GM21723 (cell line): ENCODE results near the gene FOXP1.

ENCODE experiments used
- ATAC-seq: cut with Tn5 transposase; IDR thresholded peaks from one replicate; pipeline ENCODE4 v1.9.1; 2021; ENCODE audit warnings: mild to moderate bottlenecking, moderate library complexity; ENCODE audit not compliant: unreplicated experiment

The FOXP1 gene

GRCh38 chr3:71054312-71054711, 529.2 kb downstream of the FOXP1 start:
- ATAC-seq: no peak

DNA sequence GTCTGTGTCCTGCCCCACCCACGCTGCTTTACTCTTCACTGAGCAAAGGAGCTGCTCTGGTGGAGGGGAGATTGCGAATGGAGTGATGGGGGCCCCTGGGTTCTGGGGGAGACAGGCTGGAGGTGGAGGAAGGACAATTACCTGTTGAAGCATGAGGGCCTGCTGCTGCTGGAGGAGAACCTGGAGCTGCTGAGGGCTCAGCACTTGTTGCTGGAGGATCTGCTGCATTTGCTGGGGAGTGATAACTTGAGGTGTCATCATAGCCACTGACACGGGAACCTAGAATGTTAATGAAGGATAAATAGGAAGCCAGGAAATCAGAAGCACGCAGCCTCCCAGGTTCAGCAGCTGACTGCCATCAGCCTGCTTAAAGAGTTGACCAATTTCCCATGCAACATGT, 530.0 kb downstream of the FOXP1 start:
- no peak for ATAC-seq

GRCh38 chr3:71052716-71053115, 530.8 kb downstream of the FOXP1 start:
- ATAC-seq: no peak

GRCh38 chr3:71051893-71052687, 531.4 kb downstream of the FOXP1 start:
- ATAC-seq: no peak

DNA sequence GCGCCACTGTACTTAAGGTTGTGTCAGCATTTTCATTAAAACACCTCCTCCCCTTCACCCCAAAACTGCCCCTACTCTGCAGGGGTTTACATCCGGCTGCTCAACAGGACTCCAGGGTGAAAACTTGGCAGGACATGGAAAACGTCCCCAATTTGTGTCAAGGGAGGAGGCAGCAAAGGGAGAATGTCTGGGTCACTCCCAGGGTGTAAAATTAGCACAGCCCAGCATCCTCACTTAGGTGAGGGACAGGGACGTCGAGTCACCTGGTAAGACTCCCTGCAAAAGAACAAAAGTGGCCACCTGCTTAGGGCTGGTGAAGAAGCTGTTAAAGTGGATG, 532.3 kb downstream of the FOXP1 start:
- no peak for ATAC-seq

DNA sequence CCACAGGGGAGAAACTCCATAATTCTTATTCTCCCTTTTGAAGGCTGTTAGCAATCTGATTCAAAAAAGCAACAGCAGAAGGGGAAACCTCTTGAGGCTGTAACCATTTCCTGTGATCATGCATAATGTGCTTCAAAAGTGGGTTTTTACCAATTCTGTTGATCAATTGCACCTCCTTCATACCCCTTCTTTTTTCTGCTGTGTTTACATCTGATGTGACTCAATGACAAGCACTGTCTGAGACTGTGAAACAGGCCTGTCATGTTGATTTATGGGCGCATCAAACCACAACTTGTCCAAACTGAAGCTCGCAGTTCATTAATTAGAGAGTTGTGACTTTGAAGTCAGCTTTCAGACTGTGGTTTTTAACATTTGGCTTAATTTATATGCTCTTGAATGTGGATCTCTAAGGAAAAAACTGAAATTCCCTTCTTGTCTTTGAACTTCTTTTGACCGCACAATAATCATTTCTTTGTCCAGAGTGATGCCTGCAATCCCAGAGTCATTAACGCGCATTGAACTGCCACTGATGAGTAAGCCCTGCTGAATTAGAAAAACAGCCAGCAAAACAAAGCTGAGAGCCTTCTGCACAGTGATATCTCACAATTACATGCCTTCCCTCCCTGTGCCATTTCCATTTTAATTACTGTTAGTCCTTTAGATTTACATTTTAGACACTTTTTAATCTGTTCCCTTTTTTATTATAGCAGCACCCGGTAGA, 532.8 kb downstream of the FOXP1 start:
- no peak for ATAC-seq

- ATAC-seq: no peak
These were observed 533.4 kb downstream of the FOXP1 start for GRCh38 chr3:71050166-71050537.

DNA sequence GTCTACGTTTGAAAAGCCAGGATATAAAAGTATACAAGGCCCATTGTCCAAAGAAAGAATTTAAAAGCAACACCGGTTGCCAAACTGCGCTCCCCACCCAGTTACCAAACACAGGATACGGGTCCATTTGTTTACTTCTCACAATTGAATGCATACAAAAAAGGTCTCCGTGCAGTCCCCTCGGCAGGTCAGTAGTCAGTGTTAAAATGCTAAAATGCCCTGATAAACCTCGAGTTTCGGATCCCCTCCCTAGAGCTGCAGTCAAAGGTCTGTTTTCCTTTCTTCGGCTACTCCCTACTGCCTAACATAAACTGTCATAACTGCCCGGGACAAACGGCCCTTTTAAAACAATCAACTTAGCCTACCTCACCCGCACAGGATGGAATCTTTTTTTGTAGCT, 534.6 kb downstream of the FOXP1 start:
- ATAC-seq: no peak

DNA sequence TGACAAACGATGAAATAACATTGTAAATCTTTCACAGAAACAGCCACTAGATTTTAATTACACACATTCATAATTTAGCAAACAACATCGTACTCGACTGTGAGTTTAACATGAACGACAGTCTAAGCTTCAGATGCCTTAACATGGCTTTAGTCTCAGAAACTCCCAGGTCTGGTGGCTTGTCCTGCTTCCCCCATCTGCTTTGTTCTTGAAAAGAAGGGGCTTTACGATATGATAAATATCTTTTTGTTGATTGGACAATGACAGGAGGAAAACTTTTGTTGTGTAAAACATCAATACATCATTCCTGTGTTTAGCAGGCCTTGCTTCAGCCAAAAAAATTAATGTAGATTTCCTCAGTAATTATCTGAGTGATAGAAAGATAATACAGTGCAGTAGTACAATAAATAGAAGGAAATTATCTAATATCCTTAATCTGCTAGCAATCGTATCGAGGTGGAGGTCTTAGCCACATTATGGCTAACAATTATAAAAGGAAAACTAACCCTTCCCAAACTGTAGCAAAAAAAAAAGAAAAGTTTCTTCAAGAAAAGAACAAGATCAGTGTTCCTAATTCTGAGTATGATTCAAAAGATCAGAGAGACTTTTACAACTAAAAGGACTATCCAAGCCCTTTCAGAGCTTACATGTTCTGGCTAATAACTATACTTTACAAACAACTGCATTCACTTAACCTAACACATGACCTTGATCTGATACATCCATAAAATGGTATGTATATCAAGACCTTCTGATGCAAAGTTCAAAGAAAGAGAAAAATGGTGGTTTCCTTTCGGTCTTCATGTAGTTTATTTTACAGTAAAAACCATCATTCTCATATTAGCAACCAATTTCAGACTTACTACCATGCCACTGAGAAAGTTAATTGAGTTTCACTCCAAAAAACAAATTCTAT, 535.7 kb downstream of the FOXP1 start:
- ATAC-seq: no peak

- no peak for ATAC-seq
These were observed 536.7 kb downstream of the FOXP1 start for GRCh38 chr3:71046791-71047190.

DNA sequence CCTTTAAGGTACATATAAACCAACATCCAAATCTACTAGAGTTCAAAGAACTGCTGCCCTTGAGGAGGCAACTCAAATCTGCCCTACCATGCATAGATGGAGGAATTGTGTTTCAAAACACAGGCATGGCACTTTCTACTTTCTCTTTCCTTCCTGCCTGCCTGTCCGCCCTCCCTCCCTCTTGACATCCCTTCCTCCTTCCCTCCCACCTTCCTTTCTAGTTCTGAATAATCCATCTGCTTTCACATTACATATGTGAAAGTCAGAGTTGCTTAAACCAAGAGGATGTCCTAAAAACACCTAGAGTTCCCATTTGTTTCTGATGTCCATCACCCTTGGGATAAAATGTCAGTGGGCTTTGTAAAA, 537.6 kb downstream of the FOXP1 start:
- ATAC-seq: no peak

GRCh38 chr3:71045212-71045916, 538.2 kb downstream of the FOXP1 start:
- no peak for ATAC-seq

DNA sequence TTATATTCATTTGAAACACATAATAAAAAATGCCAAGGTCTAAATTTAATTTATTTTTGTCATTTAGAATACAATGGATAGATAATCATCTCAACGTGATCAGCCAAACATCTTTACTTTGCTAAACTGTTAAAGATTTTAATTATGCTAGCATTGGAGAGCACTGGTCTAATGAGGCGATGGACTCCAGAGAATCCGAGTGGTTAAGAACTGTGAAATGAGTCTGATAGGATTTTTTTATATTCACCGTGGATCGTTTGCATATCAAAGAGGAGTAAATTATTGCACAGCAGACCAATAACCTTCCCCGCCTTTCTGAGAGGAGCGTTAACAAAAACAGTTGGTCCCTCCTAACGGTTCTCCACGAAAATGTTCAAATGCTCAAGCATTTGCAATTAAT, 540.8 kb downstream of the FOXP1 start:
- ATAC-seq: no peak

- ATAC-seq: no peak
These were observed 542.2 kb downstream of the FOXP1 start for GRCh38 chr3:71041371-71041770.

- ATAC-seq: no peak
These were observed 544.2 kb downstream of the FOXP1 start for GRCh38 chr3:71039332-71039731.

DNA sequence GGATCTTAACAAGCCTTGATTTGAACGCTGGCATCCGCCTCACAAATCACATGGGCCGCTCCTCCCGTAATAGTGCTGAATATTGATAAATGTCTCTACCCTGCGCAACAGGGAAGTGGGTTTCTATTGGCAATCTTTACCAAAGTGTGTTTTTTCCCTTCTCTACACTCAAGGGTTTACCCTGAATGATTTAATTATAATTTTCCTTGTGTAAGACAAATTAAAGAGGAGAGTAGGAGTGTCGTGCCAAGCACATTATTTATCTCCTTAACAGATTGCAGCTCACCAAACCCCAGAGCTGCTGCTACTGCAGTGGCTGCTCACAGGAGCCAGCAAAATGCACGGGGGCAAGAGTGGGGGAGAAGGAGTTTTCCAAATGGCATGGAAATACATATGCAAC, 545.8 kb downstream of the FOXP1 start:
- ATAC-seq: no peak

DNA sequence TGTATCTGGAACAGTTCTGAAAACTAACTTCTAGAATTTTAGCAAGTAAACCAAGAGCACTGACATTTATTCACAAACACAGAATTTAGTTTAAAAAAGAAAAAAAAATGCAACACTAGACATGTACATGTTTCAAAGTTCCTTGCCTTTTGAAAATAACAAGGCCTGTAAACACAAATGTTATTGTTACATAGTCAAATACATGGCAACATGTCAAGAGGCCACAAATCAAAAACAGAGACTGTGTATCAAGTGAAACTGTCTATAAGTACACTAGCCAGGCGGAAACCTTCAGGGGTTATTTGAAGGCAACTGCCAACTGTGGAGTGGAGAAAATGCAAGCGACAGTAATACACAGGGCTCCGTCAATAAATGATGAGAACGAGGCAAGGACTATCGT, 547.6 kb downstream of the FOXP1 start:
- ATAC-seq: no peak

DNA sequence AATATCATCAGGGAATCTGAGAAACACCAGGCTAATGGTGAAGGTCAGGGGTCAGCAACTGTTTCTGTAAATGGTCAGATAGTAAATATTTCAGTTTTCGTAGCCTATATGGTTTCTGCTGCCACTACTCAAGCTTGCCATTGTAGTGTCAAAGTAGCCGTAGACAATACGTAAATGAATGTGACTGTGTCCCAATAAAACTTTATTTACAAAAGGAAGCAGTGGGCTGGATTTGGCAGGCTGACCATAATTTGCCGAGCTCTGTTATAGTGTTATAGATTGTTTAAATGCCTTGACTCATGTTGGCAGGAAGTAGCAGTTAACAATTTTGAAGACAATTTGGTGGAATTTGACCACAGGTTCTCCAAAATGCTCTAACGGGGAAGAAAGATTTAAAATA, 548.2 kb downstream of the FOXP1 start:
- no peak for ATAC-seq

DNA sequence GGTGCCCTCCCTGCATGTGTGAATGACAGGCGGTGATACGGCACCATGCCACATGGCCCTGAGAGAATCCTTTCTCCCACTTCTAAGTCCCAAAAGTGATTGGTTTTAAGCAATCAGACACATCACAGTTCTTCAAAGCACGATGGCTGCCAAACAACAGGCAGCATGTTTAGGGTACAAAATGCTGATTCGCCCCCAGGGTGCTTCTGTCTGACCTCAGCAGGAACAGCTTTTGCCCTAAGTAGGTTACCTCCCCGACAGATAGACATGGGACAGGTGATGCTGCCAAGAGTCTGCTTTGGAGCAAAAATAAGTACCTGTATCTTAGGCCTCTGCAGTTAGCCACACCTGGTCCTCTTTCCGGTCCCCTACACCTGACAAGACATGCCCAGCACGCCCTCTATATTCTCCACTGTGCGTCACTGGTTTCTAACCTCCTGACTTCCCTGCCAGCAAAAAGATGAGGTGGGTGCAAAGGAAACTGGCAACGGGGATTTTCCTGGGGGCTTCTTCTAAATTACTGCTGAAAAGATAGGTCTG, 549.8 kb downstream of the FOXP1 start:
- ATAC-seq: no peak

DNA sequence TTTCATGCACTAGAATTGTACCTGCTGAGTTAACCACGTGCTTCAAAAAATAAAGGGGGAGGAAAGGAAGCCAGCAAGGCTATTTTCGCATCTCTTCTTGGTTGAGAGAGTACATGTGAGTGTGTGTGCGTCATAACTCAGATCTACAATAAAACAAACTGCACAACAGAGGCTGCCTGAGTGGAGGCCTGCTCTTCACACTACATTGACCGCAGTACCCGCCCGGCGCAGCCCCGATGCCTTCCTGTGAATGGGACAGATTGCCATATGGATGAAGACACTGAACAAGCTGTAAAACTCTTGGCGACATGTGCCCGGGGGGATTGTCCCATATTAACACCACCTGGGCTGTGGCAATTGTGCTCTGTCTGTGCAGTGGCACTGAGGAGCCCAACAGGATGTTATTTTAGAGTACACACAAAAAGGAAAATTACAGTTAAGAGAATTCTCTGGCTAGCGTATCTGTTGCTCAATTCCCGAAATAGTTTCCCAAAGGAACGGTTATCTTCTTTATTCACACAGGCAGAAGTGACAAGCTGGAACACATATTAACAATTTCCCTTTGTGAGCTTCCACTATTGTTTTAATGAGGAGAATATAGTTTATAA, 551.5 kb downstream of the FOXP1 start:
- ATAC-seq: no peak
